ENCODE measurements around the gene CFAP74. TPM values are rescaled to one million over a fixed set of nuclear protein-coding genes. Genes with fewer than 3 reads are reported as not detected.

The CFAP74 gene
- total RNA-seq, 1 experiment from 2014 or later = not detected

- no peak overlapping the region for H3K4me3 ChIP-seq (ENCODE audit: low read length)
- intact Hi-C loops (cut with micrococcal nuclease) = no loop called here
- no peak overlapping the region for H3K27ac ChIP-seq (ENCODE audit: low read length)
- no peak overlapping the region for H2AFZ ChIP-seq (ENCODE audit: low read length)
- H3K27me3 ChIP-seq (ENCODE audit: low read length) = peaks cover 3% of the 10 kb centered on the region; the same call in 1 of the 2 replicates
- no peak for DNase-seq
- BruUV-seq (replicated peaks) = no TSS peak
- H3K36me3 ChIP-seq (ENCODE audit: low read depth, low read length) = no peaks in the 10 kb centered on the region
- H3K4me1 ChIP-seq (ENCODE audit: insufficient read depth, low read length) = no peaks in the 10 kb centered on the region
- H4K20me1 ChIP-seq (ENCODE audit: low read length) = no peaks in the 10 kb centered on the region
- TF ChIP-seq CTCF (conservative IDR thresholded peaks at IDR 0.05; ENCODE audit: low read depth, low read length) = no peak
- no peak for TF ChIP-seq EZH2 (IDR thresholded peaks at IDR 0.05; ENCODE audit: low read length, unreplicated experiment)
- TF ChIP-seq EZH2phosphoT487 (IDR thresholded peaks at IDR 0.05; ENCODE audit: borderline replicate concordance, low read length) = no peak
- no peak overlapping the region for H3K9ac ChIP-seq (ENCODE audit: low read length)
- no peaks in the 10 kb centered on the region for H3F3A ChIP-seq (ENCODE audit: low read length, unreplicated experiment)
- ChIA-PET CTCF (no interaction called here), POLR2A (ENCODE audit: unreplicated experiment) (no interaction called here)
- H3K9me3 ChIP-seq (ENCODE audit: low read length) = no peaks in the 10 kb centered on the region
- H3K79me2 ChIP-seq (ENCODE audit: low read length) = no peaks in the 10 kb centered on the region
- H3K9me2 ChIP-seq (replicated peaks; ENCODE audit: low read length) = no peaks in the 10 kb centered on the region
- H3K4me2 ChIP-seq (ENCODE audit: low read length) = no peak overlapping the region
- ATAC-seq = no peak
Measured at GRCh38 chr1:1978108-1978507, 25.5 kb downstream of the CFAP74 start.

GRCh38 chr1:1976031-1976430 lies 27.6 kb downstream of the CFAP74 start:
- Histone ChIP-seq H3K4me1 (ENCODE audit: insufficient read depth, low read length) (no peaks in the 10 kb centered on the region), H3K9me3 (ENCODE audit: low read length) (no peaks in the 10 kb centered on the region), H4K20me1 (ENCODE audit: low read length) (no peaks in the 10 kb centered on the region), H3K79me2 (ENCODE audit: low read length) (no peaks in the 10 kb centered on the region), H3K9ac (ENCODE audit: low read length) (no peak overlapping the region), H3F3A (ENCODE audit: low read length, unreplicated experiment) (no peaks in the 10 kb centered on the region), H3K4me3 (ENCODE audit: low read length) (no peak overlapping the region), H2AFZ (ENCODE audit: low read length) (no peak overlapping the region), H3K9me2 (replicated peaks; ENCODE audit: low read length) (no peaks in the 10 kb centered on the region), H3K4me2 (ENCODE audit: low read length) (no peak overlapping the region), H3K27me3 (ENCODE audit: low read length) (peaks cover 3% of the 10 kb centered on the region; the same call in 1 of the 2 replicates), H3K36me3 (ENCODE audit: low read depth, low read length) (no peaks in the 10 kb centered on the region), H3K27ac (ENCODE audit: low read length) (no peak overlapping the region)
- DNase-seq (no peak), ATAC-seq (no peak)
- CTCF ChIA-PET = interaction anchor here (0.7 kb wide), 1 partner anchor 16 kb away, joined by 3 read pairs; no protein-coding TSS in a partner anchor
- TF ChIP-seq CTCF (conservative IDR thresholded peaks at IDR 0.05; ENCODE audit: low read depth, low read length) = no peak
- TF ChIP-seq EZH2phosphoT487 (IDR thresholded peaks at IDR 0.05; ENCODE audit: borderline replicate concordance, low read length) = no peak
- TF ChIP-seq EZH2 (IDR thresholded peaks at IDR 0.05; ENCODE audit: low read length, unreplicated experiment) = no peak
- POLR2A ChIA-PET (ENCODE audit: unreplicated experiment) = no interaction called here
- no TSS peak for BruUV-seq (replicated peaks)
- intact Hi-C loops (cut with micrococcal nuclease) = no loop called here

GRCh38 chr1:1975535-1975934 lies 28.1 kb downstream of the CFAP74 start:
- no peak overlapping the region for H3K27ac ChIP-seq (ENCODE audit: low read length)
- no peaks in the 10 kb centered on the region for H3K36me3 ChIP-seq (ENCODE audit: low read depth, low read length)
- H4K20me1 ChIP-seq (ENCODE audit: low read length) = no peaks in the 10 kb centered on the region
- no peak overlapping the region for H3K4me3 ChIP-seq (ENCODE audit: low read length)
- H3K4me1 ChIP-seq (ENCODE audit: insufficient read depth, low read length) = no peaks in the 10 kb centered on the region
- no peak overlapping the region for H2AFZ ChIP-seq (ENCODE audit: low read length)
- no peak overlapping the region for H3K4me2 ChIP-seq (ENCODE audit: low read length)
- no peaks in the 10 kb centered on the region for H3K9me3 ChIP-seq (ENCODE audit: low read length)
- DNase-seq (no peak), ATAC-seq (no peak)
- H3F3A ChIP-seq (ENCODE audit: low read length, unreplicated experiment) = no peaks in the 10 kb centered on the region
- H3K79me2 ChIP-seq (ENCODE audit: low read length) = no peaks in the 10 kb centered on the region
- CTCF ChIA-PET = no interaction called here
- intact Hi-C loops (cut with micrococcal nuclease) = no loop called here
- no peaks in the 10 kb centered on the region for H3K9me2 ChIP-seq (replicated peaks; ENCODE audit: low read length)
- TF ChIP-seq EZH2phosphoT487 (IDR thresholded peaks at IDR 0.05; ENCODE audit: borderline replicate concordance, low read length) = no peak
- no peak for TF ChIP-seq CTCF (conservative IDR thresholded peaks at IDR 0.05; ENCODE audit: low read depth, low read length)
- no peak for TF ChIP-seq EZH2 (IDR thresholded peaks at IDR 0.05; ENCODE audit: low read length, unreplicated experiment)
- no TSS peak for BruUV-seq (replicated peaks)
- peaks cover 3% of the 10 kb centered on the region; the same call in 1 of the 2 replicates for H3K27me3 ChIP-seq (ENCODE audit: low read length)
- no peak overlapping the region for H3K9ac ChIP-seq (ENCODE audit: low read length)
- POLR2A ChIA-PET (ENCODE audit: unreplicated experiment) = no interaction called here

Measured in PC-3 (cell line).